ENCODE results near the gene SCO1. TPM values are rescaled to one million over a fixed set of nuclear protein-coding genes. Genes with fewer than 3 reads are reported as not detected.
A peak's percentile ranks its signal among the peaks of the same experiment; 100 is the strongest.

SCO1 gene
- total RNA-seq, 2 experiments from 2014 or later: 15.3 to 18.2 TPM

- Histone ChIP-seq H3K4me3 (ENCODE audit: low read length) (no peak overlapping the region), H3K9me3 (ENCODE audit: control insufficient read depth in 1 of 2, insufficient read depth in 1 of 2, low read length in 2 of 2) (no peaks in the 10 kb centered on the region), H3K36me3 (ENCODE audit: insufficient read depth, low read length) (peaks cover 59% of the 10 kb centered on the region), H3K4me1 (ENCODE audit: insufficient read depth, low read length) (peaks cover 19% of the 10 kb centered on the region), H3K27ac (ENCODE audit: low read depth in 1 of 2, low read length in 2 of 2) (no peak overlapping the region), H3K27me3 (ENCODE audit: control insufficient read depth in 1 of 2, insufficient read depth in 2 of 2, low read length in 2 of 2) (no peaks in the 10 kb centered on the region)
- Mint-ChIP-seq H3K9me3 (no peaks in the 10 kb centered on the region), H3K36me3 (ENCODE audit: low read depth) (peaks cover 81% of the 10 kb centered on the region), H3K4me3 (no peak overlapping the region), H3K27ac (peak overlapping the region; percentile 95), H3K4me1 (ENCODE audit: low read depth) (peaks cover 67% of the 10 kb centered on the region), H3K27me3 (no peaks in the 10 kb centered on the region)
- TF ChIP-seq CTCF (IDR thresholded peaks at IDR 0.05): no peak
- ChIA-PET CTCF (interaction anchor here (0.6 to 0.9 kb wide), 2 partner anchors 10 to 137 kb away, joined by 3 read pairs; no protein-coding TSS in a partner anchor), POLR2A (no interaction called here)
- intact Hi-C loops (cut with DNase I, micrococcal nuclease): no loop called here
- no peak for ATAC-seq (ENCODE audit: poor library complexity)
- no peak for DNase-seq
Measured at GRCh38 chr17:10705727-10706126, 8.4 kb upstream of the SCO1 start.

- no peaks in the 10 kb centered on the region for H3K9me3 Mint-ChIP-seq
- Histone ChIP-seq H3K4me3 (ENCODE audit: low read length) (no peak overlapping the region), H3K36me3 (ENCODE audit: insufficient read depth, low read length) (peaks cover 30% of the 10 kb centered on the region), H3K27ac (ENCODE audit: low read depth in 1 of 2, low read length in 2 of 2) (no peak overlapping the region), H3K9me3 (ENCODE audit: control insufficient read depth in 1 of 2, insufficient read depth in 1 of 2, low read length in 2 of 2) (no peaks in the 10 kb centered on the region), H3K4me1 (ENCODE audit: insufficient read depth, low read length) (peaks cover 38% of the 10 kb centered on the region), H3K27me3 (ENCODE audit: control insufficient read depth in 1 of 2, insufficient read depth in 2 of 2, low read length in 2 of 2) (no peaks in the 10 kb centered on the region)
- intact Hi-C loops (cut with DNase I, micrococcal nuclease): no loop called here
- peak overlapping the region; percentile 95 for H3K27ac Mint-ChIP-seq
- ATAC-seq (ENCODE audit: poor library complexity) (no peak), DNase-seq (peak in 3 of 14 experiments; percentile 8 to 14 (median 10))
- ChIA-PET CTCF (interaction anchor here (1.7 kb wide), 1 partner anchor 10 kb away, joined by 3 read pairs; no protein-coding TSS in a partner anchor), POLR2A (no interaction called here)
- no peaks in the 10 kb centered on the region for H3K27me3 Mint-ChIP-seq
- TF ChIP-seq CTCF (IDR thresholded peaks at IDR 0.05): no peak
- H3K36me3 Mint-ChIP-seq (ENCODE audit: low read depth): peaks cover 73% of the 10 kb centered on the region
- H3K4me1 Mint-ChIP-seq (ENCODE audit: low read depth): peaks cover 78% of the 10 kb centered on the region
- peak overlapping the region; percentile 66 for H3K4me3 Mint-ChIP-seq
Measured at GRCh38 chr17:10702574-10702973, 5.2 kb upstream of the SCO1 start.

- H3K4me3 Mint-ChIP-seq: peak overlapping the region; percentile 84
- ChIA-PET POLR2A (interaction anchor here (0.8 to 2.1 kb wide), 9 partner anchors 12 to 1297 kb away, joined by 3 to 8 read pairs (median 5); partner anchors contain the start of genes TMEM220 and ZNF18), CTCF (interaction anchor here (1.8 kb wide), 1 partner anchor 16 kb away, joined by 10 read pairs; no protein-coding TSS in a partner anchor)
- Histone ChIP-seq H3K36me3 (ENCODE audit: insufficient read depth, low read length) (peaks cover 6% of the 10 kb centered on the region), H3K27ac (ENCODE audit: low read depth in 1 of 2, low read length in 2 of 2) (peak overlapping the region; percentile 59 to 67), H3K9me3 (ENCODE audit: control insufficient read depth in 1 of 2, insufficient read depth in 1 of 2, low read length in 2 of 2) (no peaks in the 10 kb centered on the region), H3K27me3 (ENCODE audit: control insufficient read depth in 1 of 2, insufficient read depth in 2 of 2, low read length in 2 of 2) (no peaks in the 10 kb centered on the region), H3K4me3 (ENCODE audit: low read length) (peak overlapping the region; percentile 27), H3K4me1 (ENCODE audit: insufficient read depth, low read length) (peaks cover 46% of the 10 kb centered on the region)
- H3K9me3 Mint-ChIP-seq: no peaks in the 10 kb centered on the region
- H3K36me3 Mint-ChIP-seq (ENCODE audit: low read depth): peaks cover 68% of the 10 kb centered on the region
- no peaks in the 10 kb centered on the region for H3K27me3 Mint-ChIP-seq
- H3K4me1 Mint-ChIP-seq (ENCODE audit: low read depth): peaks cover 72% of the 10 kb centered on the region
- DNase-seq: peak in 11 of 14 experiments; percentile 2 to 78 (median 15)
- H3K27ac Mint-ChIP-seq: peak overlapping the region; percentile 95
- intact Hi-C loops (cut with DNase I, micrococcal nuclease): loop anchor here in 1 of 2 experiments (5.0 kb wide), 1 partner anchor 1322 kb away; the partner anchor contains the start of gene MAP2K4
- no peak for TF ChIP-seq CTCF (IDR thresholded peaks at IDR 0.05)
- ATAC-seq (ENCODE audit: poor library complexity): peak; percentile 58
Measured at GRCh38 chr17:10699856-10700255, 2.5 kb upstream of the SCO1 start.

All from CD4-positive, alpha-beta T cell (primary cell).